ENCODE measurements around the gene ZDHHC11B.
"Not testable (repeated sequence)": the region's sequence is repeated elsewhere in the genome, so short reads cannot be mapped to it uniquely, and the experiment has no call there.

Gene ZDHHC11B

DNA sequence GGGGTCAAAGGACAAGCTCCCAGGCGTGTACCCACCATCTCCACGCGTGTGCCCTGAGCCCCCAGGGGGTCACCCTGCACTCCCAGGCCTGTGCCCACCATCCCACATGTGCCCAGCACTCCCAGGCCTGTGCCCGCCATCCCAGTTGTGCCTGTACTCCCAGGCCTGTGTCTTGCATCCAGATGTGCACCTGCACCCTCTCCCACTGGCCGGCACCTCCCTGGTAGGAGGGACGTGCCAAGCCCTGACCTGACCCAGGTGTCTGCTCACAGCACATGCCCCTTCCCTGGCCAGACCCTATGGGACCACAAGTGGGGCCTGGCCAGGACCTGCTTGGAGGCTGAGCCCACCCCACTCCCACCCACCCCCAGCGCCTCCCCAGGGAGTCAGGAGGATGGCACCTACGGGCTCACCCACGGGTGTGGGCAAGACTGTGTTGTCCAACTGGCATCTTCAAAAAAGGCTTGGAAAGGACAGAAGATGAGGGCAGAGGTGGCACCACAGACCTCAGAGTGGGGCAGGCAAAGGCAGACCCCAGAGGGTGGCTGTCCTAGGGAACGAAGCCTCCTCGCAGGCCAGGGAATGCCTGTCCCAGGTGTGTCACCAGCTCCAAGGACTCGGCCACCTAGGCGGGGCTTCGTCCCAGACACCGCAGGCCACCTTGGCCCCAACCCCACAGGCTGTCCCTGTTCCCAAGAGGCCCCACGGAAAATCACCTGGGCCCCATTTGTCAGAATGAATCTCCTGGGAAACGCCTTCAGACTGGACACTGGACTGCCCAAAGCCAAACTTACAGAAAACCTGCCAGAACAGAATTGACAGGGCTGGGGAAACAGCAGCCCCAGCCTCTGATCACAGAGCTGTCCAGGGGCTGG is 103.0 kb downstream of the ZDHHC11B start:
- H3K4me3 ChIP-seq (ENCODE audit: low read depth, low read length); DNase-seq (ENCODE audit: low read depth): not testable (repeated sequence)

DNA sequence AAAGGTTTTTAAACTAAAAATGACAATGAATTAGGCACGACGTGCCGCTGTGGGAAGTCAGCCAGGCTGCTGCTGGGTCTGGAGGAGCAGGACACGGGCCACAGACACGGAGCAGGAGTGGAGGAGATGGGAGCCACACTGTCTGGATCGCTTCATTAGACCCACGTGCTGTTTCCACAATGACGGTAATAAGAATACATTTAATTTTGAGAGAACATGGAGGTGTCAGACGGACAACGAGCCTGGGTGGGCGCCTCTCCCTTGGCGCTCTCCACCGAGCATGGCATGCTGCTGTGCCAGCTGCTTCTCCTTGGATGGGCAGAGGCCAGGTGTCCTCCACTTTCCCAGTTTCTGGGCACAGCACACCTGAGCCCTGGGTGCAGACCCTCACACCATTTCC is 103.7 kb downstream of the ZDHHC11B start:
- not testable (repeated sequence) for DNase-seq (ENCODE audit: low read depth)

DNA sequence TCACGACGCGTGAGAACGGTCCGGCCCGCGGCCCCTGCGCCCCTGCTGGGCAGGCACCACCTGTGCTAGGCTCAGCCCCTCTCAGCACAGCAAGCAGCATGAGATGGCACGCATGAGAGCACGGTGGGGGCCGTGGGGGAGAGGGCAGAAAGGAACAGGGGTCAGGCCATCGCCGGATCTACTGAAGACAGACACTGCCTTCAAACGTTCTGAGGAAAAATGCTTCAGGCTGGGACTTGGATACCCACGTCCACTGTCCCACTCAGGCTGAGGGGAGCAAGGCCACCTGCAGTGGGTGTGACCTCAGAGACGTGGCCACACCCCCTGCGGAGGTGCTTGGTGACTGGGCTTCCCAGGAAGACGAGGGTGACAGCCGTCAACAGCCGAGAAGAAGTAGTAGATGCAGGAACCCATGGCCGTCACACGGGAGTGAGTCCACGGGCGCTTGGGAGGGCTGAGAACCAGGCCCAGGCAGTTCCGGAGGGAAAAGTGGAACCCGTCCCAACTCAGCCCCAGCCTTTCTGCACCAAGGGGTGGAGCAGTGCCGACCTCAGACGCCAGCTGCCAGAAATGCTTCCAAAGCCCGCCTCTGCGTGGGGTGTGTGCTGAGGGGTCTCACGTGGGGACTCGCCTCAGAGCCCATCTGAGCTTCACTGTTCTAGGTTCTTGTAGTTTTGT is 104.3 kb downstream of the ZDHHC11B start:
- DNase-seq (ENCODE audit: low read depth); H3K4me3 ChIP-seq (ENCODE audit: low read depth, low read length): not testable (repeated sequence)

More for the DNA sequence above, 103.7 kb downstream of the ZDHHC11B start:
- not testable (repeated sequence) for H3K4me3 ChIP-seq (ENCODE audit: low read depth, low read length)

DNA sequence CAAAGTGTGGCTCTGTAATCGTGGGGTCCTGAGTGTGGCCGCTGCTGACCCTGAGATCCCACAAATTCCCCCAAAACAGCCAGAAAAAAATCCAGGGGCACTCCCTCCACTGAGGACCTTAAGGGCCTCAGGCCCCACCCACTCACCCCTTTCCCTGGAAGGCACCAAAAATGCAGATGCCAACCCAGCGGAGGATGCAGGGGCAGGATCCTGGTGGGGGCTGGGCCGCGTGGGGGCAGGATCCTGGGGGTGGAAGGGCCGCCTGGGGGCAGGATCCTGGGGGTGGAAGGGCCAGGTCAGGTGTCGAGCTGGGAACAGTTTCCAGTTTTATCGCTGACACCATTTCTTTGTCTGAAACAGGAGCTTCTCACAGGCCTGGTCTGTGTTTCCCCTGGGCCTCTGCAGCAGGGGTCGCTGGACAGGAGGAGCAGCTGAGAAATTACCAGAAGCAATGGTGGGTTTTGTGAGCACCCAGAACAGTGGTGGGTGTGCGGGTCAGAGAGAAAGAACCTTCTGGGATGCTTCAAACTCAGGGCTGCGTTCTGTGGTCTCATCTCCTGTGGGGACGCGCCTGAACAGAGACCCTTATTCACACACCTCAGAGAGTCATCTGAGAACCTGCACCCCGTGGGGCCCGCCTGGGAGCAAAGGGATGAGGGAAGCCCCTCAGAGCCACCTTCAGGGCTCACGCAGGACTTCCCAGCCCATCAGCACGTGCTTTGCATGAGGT is 105.2 kb downstream of the ZDHHC11B start:
- not testable (repeated sequence) for DNase-seq (ENCODE audit: low read depth); H3K4me3 ChIP-seq (ENCODE audit: low read depth, low read length)

DNA sequence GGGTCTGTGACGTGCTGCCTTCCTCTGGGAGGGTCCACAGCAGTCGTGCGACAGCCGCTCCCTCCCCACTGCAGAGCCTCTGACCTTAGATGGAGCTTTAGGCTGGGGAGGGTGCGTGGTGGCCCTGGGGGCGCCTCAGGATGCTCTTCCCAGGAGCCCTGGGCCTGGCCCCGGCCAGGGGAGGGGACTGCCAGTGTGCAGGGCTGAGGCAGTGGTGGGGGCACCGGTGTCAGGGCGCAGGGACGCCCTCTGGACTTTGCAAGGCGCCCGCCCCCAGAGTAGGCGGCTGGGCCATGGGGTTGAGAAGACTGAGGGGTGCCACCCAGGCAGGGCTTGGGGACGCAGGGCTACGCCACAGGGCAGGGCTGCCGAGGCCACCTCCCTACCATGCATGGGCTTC is 106.0 kb downstream of the ZDHHC11B start:
- H3K4me3 ChIP-seq (ENCODE audit: low read depth, low read length); DNase-seq (ENCODE audit: low read depth): not testable (repeated sequence)

DNA sequence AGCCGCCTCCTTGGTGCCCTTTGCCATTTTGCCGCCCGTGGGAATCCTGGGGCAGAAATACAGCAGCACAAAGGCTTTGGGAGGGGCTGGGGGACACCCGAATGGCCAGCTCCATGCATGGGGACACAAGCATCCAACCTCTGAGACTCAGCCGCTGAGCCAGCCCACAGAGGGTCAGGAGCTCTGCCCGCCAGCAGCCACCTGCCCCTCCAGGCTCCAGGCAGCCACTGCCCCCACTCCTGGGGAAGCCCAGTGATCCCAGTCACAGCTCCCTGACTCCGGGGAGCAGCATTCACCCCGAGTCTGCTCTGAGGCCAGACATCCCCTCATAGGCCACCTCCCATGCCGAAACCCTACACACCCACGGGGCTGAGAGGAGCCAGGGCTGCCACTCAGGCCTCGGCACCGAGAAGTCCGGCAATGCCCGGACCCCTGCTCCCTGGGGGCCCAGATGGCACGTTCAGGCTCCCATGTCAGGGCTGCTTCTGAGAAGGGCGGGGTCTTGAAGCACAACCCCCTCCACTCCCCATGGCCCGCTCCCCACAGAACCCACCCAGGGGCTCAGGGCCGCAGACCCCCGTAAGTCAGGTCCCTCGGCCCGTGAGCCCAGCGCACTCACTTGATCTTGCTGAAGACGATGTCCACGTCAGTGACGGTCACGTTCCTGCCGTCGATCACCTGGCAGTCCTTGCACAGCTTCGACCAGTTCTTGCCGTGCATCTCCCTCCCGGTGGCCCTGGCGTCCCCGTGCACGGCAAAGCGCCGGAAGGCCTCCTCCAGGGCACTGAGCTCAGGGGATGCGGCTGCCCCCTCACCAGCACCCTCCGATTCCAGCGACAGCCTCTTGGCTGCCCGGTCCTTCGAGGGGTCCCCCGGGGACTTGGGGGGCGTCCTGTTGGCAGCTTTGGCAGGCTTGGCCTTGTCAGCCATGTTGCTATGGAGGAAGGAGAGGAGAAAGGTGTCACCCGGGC is 107.1 kb downstream of the ZDHHC11B start:
- TF ChIP-seq, protein P1, sequence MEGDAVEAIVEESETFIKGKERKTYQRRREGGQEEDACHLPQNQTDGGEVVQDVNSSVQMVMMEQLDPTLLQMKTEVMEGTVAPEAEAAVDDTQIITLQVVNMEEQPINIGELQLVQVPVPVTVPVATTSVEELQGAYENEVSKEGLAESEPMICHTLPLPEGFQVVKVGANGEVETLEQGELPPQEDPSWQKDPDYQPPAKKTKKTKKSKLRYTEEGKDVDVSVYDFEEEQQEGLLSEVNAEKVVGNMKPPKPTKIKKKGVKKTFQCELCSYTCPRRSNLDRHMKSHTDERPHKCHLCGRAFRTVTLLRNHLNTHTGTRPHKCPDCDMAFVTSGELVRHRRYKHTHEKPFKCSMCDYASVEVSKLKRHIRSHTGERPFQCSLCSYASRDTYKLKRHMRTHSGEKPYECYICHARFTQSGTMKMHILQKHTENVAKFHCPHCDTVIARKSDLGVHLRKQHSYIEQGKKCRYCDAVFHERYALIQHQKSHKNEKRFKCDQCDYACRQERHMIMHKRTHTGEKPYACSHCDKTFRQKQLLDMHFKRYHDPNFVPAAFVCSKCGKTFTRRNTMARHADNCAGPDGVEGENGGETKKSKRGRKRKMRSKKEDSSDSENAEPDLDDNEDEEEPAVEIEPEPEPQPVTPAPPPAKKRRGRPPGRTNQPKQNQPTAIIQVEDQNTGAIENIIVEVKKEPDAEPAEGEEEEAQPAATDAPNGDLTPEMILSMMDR (IDR thresholded peaks at IDR 0.05; ENCODE audit: low read depth, low read length, missing control alignments) = no peak
- no peak overlapping the region for H3K4me3 ChIP-seq (ENCODE audit: low read depth, low read length)
- no peak for DNase-seq (ENCODE audit: low read depth)

DNA sequence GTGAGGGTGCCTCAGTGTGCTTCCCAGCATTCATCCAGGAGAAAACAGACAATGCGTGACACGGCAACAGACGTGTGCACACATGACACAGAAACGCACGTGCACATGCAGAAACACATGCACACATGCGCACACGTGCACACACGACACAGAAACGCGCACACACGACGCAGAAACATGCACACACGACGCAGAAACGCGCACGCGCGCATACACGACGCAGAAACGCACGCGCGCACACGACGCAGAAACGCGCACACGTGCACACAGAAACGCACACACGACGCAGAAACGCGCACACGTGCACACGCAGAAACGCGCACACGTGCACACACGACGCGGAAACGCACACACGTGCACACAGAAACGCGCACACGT is 107.8 kb downstream of the ZDHHC11B start:
- TF ChIP-seq, protein P1 (IDR thresholded peaks at IDR 0.05; ENCODE audit: low read depth, low read length, missing control alignments) = no peak
- DNase-seq (ENCODE audit: low read depth) = no peak
- H3K4me3 ChIP-seq (ENCODE audit: low read depth, low read length) = no peak overlapping the region

DNA sequence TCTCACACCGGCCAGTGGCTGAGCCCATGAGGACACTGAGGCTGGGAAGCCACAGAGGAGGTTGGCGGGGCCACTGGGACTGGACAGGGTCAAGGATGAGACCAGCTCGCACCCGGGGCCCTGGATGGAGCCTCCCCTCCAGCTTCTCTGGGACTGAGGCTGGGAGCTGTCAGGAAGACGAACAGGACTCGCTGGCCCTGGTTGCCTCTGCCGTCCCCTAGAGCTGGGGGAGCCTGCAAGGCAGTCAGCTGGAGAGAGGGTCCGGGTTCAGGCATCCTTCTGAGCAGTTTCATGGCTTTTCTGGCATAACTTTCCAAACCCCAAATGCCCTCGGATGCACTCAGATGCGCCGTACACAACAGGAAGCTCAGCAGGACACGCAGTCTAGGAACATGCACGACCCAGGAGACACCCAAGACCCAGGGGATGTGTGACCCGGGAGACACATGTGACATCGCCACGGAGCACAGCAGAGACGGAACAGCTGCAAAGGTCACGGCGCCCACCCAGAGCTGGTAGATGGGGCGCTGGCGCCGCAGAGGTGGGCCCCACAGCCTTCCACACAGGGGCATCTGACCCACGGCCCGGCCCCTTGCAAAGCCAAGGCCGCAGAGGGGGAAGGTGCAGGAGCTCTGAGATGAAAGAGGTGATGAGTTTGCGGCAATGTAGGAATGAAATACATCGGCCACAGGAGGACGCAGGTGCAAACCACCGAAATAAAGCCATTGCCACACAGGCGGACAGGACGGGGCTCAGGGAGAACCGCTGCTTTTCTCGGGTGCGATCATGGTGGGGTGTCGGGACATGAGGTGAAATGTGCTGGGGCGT is 108.4 kb downstream of the ZDHHC11B start:
- no peak overlapping the region for H3K4me3 ChIP-seq (ENCODE audit: low read depth, low read length)
- TF ChIP-seq, protein P1 (IDR thresholded peaks at IDR 0.05; ENCODE audit: low read depth, low read length, missing control alignments) = no peak
- no peak for DNase-seq (ENCODE audit: low read depth)

Measured in GM12864 (cell line).